Naive thymus-derived CD4-positive, alpha-beta T cell (primary cell): Measurements from ENCODE around the gene CFD. TPM values are rescaled to one million over a fixed set of nuclear protein-coding genes. Genes with fewer than 3 reads are reported as not detected.

Experiments used
- ATAC-seq: fragments of 150-1000 bp; cut with Tn5 transposase; 2 replicates; pipeline ENCODE4 v1.10.0; 2021; ENCODE audit warnings: mild to moderate bottlenecking, moderate library complexity
- CTCF ChIA-PET: fragments of 350-600 bp; sonication (Branson Sonifier 250); formaldehyde crosslinking; loops from one replicate; lab custom pipeline; 2021; ENCODE audit warnings: antibody characterized with exemption; lab: Charles Lee
- POLR2A ChIA-PET: fragments of 350-600 bp; sonication (Branson Sonifier 250); formaldehyde crosslinking; loops from one replicate; lab custom pipeline; 2021; ENCODE audit warnings: antibody characterized with exemption, inconsistent platforms; lab: Charles Lee
- DNase-seq, 9 donors: peaks; one replicate each; pipeline versions ENCODE4 v3.0.0 to v3.0.0-alpha.2; 2020 to 2022; ENCODE audit warnings: mixed read lengths in 1 of 9
- H3K27ac ChIP-seq: one replicate; pipeline ENCODE4 v1.7.0; 2013; ENCODE audit warnings: mild to moderate bottlenecking, low read depth, low read length, moderate library complexity
- H3K27me3 ChIP-seq, 2 donors: one replicate each; pipeline ENCODE4 v1.7.0; 2013; ENCODE audit warnings: low read length in 2 of 2, mild to moderate bottlenecking in 2 of 2, moderate library complexity in 2 of 2; ENCODE audit not compliant: control insufficient read depth in 2 of 2, insufficient read depth in 2 of 2
- H3K36me3 ChIP-seq, 3 experiments: 1 replicate in 2 of 3; 2 replicates in 1 of 3; pipeline ENCODE4 v1.7.0; 2013; ENCODE audit warnings: low read length in 3 of 3, mild to moderate bottlenecking in 3 of 3, moderate library complexity in 1 of 3; ENCODE audit not compliant: insufficient read depth in 3 of 3, control insufficient read depth in 2 of 3
- H3K4me1 ChIP-seq, 2 donors: one replicate each; pipeline ENCODE4 v1.7.0; 2013; ENCODE audit warnings: low read length in 2 of 2, mild to moderate bottlenecking in 2 of 2, moderate library complexity in 1 of 2; ENCODE audit not compliant: control insufficient read depth in 2 of 2, insufficient read depth in 2 of 2
- H3K4me3 ChIP-seq: 2 replicates; pipeline ENCODE4 v1.7.0; 2013; ENCODE audit warnings: mild to moderate bottlenecking, low read length
- H3K9me3 ChIP-seq, 3 experiments: 1 replicate in 2 of 3; 2 replicates in 1 of 3; pipeline ENCODE4 v1.7.0; 2013; ENCODE audit warnings: low read length in 3 of 3; ENCODE audit not compliant: control insufficient read depth in 2 of 3
- H3K27ac Mint-ChIP-seq, 9 donors: one replicate each; pipeline ENCODE4 v1.8.0; 2020 to 2022; ENCODE audit warnings: mixed read lengths in 9 of 9, mild to moderate bottlenecking in 8 of 9, moderate library complexity in 5 of 9, inconsistent platforms in 2 of 9
- H3K27me3 Mint-ChIP-seq, 5 donors: one replicate each; pipeline ENCODE4 v1.8.0; 2021 to 2022; ENCODE audit warnings: mixed read lengths in 5 of 5, mild to moderate bottlenecking in 1 of 5
- H3K36me3 Mint-ChIP-seq, 5 donors: one replicate each; pipeline ENCODE4 v1.8.0; 2020 to 2022; ENCODE audit warnings: mixed read lengths in 5 of 5, mild to moderate bottlenecking in 3 of 5, inconsistent platforms in 1 of 5
- H3K4me1 Mint-ChIP-seq, 7 donors: one replicate each; pipeline ENCODE4 v1.8.0; 2020 to 2022; ENCODE audit warnings: mixed read lengths in 7 of 7, mild to moderate bottlenecking in 3 of 7, inconsistent platforms in 1 of 7
- H3K4me3 Mint-ChIP-seq, 10 donors: one replicate each; pipeline ENCODE4 v1.8.0; 2020 to 2022; ENCODE audit warnings: mild to moderate bottlenecking in 10 of 10, mixed read lengths in 10 of 10, moderate library complexity in 6 of 10, inconsistent platforms in 2 of 10
- H3K9me3 Mint-ChIP-seq, 11 donors: one replicate each; pipeline ENCODE4 v1.8.0; 2020 to 2022; ENCODE audit warnings: mixed read lengths in 11 of 11, mild to moderate bottlenecking in 4 of 11, inconsistent platforms in 1 of 11, moderate library complexity in 1 of 11
- intact Hi-C, 2 donors: fragments of 100-400 bp; cut with micrococcal nuclease; formaldehyde crosslinking; loops; one replicate each; pipeline ENCODE4 v1.15.1; 2023
- polyA plus RNA-seq, 2 donors: library from polyadenylated mRNA; unstranded; fragments of 300-500 nt; fragmentation: Illumina TruSeq; gene quantifications; one replicate each; pipeline ENCODE4 v1.2.3, GENCODE V29; 2021
- total RNA-seq, 6 experiments: library from RNA in 5 of 6; stranded (reverse) in 5 of 6; gene quantifications; 1 replicate in 5 of 6; 2 replicates in 1 of 6; pipeline ENCODE4 v1.2.3 and lab custom pipeline; 2021 to 2026

Gene CFD
- total and polyA plus RNA-seq, 7 experiments from 2014 or later, result 1.3 to 58.0 (median 4.9) TPM

- H3K27me3 Mint-ChIP-seq, result peaks cover 0 to 18% (median 0%) of the 10 kb centered on the region in 5 donors
- Histone ChIP-seq H3K27me3 (no peaks in the 10 kb centered on the region), H3K4me1 (peaks cover 14 to 23% of the 10 kb centered on the region in 2 donors), H3K4me3 (no peak overlapping the region), H3K27ac (no peak overlapping the region), H3K9me3 (no peaks in the 10 kb centered on the region), H3K36me3 (no peaks in the 10 kb centered on the region)
- no peak for ATAC-seq
- intact Hi-C loops, result loop anchor here (5.0 to 10.0 kb wide), 3 partner anchors 179 to 384 kb away; partner anchors contain the start of genes ARHGAP45 (in 1 of the 2), ATP5F1D (in 1 of the 2) and MIDN (in 1 of the 2)
- DNase-seq, result no peak
- peak overlapping the region in 3 of 10 donors; percentile 23 to 78 (median 49) for H3K4me3 Mint-ChIP-seq
- ChIA-PET POLR2A (interaction anchor here (1.3 to 4.3 kb wide), 3 partner anchors 32 to 46 kb away, joined by 5 to 54 read pairs (median 21); partner anchors contain the start of genes MED16 and RNU6-9), CTCF (no interaction called here)
- peaks cover 0 to 2% (median 0%) of the 10 kb centered on the region in 11 donors for H3K9me3 Mint-ChIP-seq
- H3K36me3 Mint-ChIP-seq, result no peaks in the 10 kb centered on the region
- no peak overlapping the region for H3K27ac Mint-ChIP-seq
- peaks cover 0 to 23% (median 16%) of the 10 kb centered on the region in 7 donors for H3K4me1 Mint-ChIP-seq
Observed at GRCh38 chr19:861141-861755, 1.8 kb downstream of the CFD start.

GRCh38 chr19:861756-862580 lies 2.5 kb downstream of the CFD start:
- ATAC-seq, result peak; percentile 58
- H3K36me3 ChIP-seq, result no peaks in the 10 kb centered on the region
- POLR2A ChIA-PET, result interaction anchor here (1.3 to 5.8 kb wide), 6 partner anchors 31 to 178 kb away, joined by 5 to 82 read pairs (median 18); partner anchors contain the start of genes ABCA7, KISS1R, MED16 and RNU6-9
- H3K9me3 ChIP-seq, result no peaks in the 10 kb centered on the region
- H3K36me3 Mint-ChIP-seq, result no peaks in the 10 kb centered on the region
- H3K4me3 Mint-ChIP-seq, result peak overlapping the region in 9 of 10 donors; percentile 34 to 82 (median 74)
- peaks cover 0 to 23% (median 16%) of the 10 kb centered on the region in 7 donors for H3K4me1 Mint-ChIP-seq
- H3K9me3 Mint-ChIP-seq, result peaks cover 0 to 2% (median 0%) of the 10 kb centered on the region in 11 donors
- no peak overlapping the region for H3K27ac ChIP-seq
- H3K4me3 ChIP-seq, result no peak overlapping the region
- no peaks in the 10 kb centered on the region for H3K27me3 ChIP-seq
- intact Hi-C loops, result loop anchor here (1.0 to 10.0 kb wide), 15 partner anchors 10 to 383 kb away; partner anchors contain the start of genes MED16 (in 2 of the 2), PTBP1 (in 2 of the 2), RNU6-9 (in 2 of the 2) and ARHGAP45 (in 1 of the 2)
- DNase-seq, result peak; percentile 35 to 72 (median 58)
- peak overlapping the region in 6 of 9 donors; percentile 57 to 91 (median 82) for H3K27ac Mint-ChIP-seq
- peaks cover 0 to 18% (median 0%) of the 10 kb centered on the region in 5 donors for H3K27me3 Mint-ChIP-seq
- CTCF ChIA-PET, result interaction anchor here (2.2 to 2.9 kb wide), 3 partner anchors 54 to 120 kb away, joined by 10 to 22 read pairs (median 18); partner anchors contain the start of gene KISS1R
- peaks cover 14 to 23% of the 10 kb centered on the region in 2 donors for H3K4me1 ChIP-seq

GRCh38 chr19:862581-863314 lies 3.3 kb downstream of the CFD start:
- H3K36me3 Mint-ChIP-seq, result peaks cover 3 to 5% (median 4%) of the 10 kb centered on the region in 5 donors
- Histone ChIP-seq H3K4me3 (peak overlapping the region; percentile 36), H3K9me3 (no peaks in the 10 kb centered on the region), H3K4me1 (peaks cover 14 to 23% of the 10 kb centered on the region in 2 donors), H3K27me3 (no peaks in the 10 kb centered on the region), H3K27ac (no peak overlapping the region), H3K36me3 (peaks cover 0 to 6% (median 0%) of the 10 kb centered on the region in 3 experiments)
- peak overlapping the region; percentile 39 to 94 (median 82) for H3K27ac Mint-ChIP-seq
- ATAC-seq (peak; percentile 74), DNase-seq (peak; percentile 70 to 86 (median 80))
- POLR2A ChIA-PET, result interaction anchor here (1.1 to 5.8 kb wide), 10 partner anchors 9 to 213 kb away, joined by 3 to 82 read pairs (median 5); partner anchors contain the start of genes ABCA7, KISS1R, MED16 and RNU6-9
- peaks cover 0 to 2% (median 0%) of the 10 kb centered on the region in 11 donors for H3K9me3 Mint-ChIP-seq
- peak overlapping the region; percentile 34 to 82 (median 78) for H3K4me3 Mint-ChIP-seq
- intact Hi-C loops, result loop anchor here (1.0 to 10.0 kb wide), 16 partner anchors 10 to 382 kb away; partner anchors contain the start of genes MED16 (in 2 of the 2), PTBP1 (in 2 of the 2), RNU6-9 (in 2 of the 2) and ARHGAP45 (in 1 of the 2)
- H3K27me3 Mint-ChIP-seq, result peaks cover 0 to 16% (median 0%) of the 10 kb centered on the region in 5 donors
- CTCF ChIA-PET, result interaction anchor here (1.1 to 2.9 kb wide), 15 partner anchors 12 to 151 kb away, joined by 3 to 26 read pairs (median 6); partner anchors contain the start of genes KISS1R, MED16 and WDR18
- peaks cover 0 to 23% (median 17%) of the 10 kb centered on the region in 7 donors for H3K4me1 Mint-ChIP-seq

GRCh38 chr19:863315-863620 lies 3.8 kb downstream of the CFD start:
- peaks cover 0 to 11% (median 0%) of the 10 kb centered on the region in 3 experiments for H3K36me3 ChIP-seq
- H3K4me3 ChIP-seq, result peak overlapping the region; percentile 36
- intact Hi-C loops, result loop anchor here (1.0 to 10.0 kb wide), 8 partner anchors 46 to 382 kb away; partner anchors contain the start of genes ARHGAP45 (in 1 of the 2), ATP5F1D (in 1 of the 2), MIDN (in 1 of the 2) and PTBP1 (in 1 of the 2)
- ChIA-PET CTCF (interaction anchor here (0.6 to 2.9 kb wide), 25 partner anchors 11 to 344 kb away, joined by 3 to 26 read pairs (median 5); partner anchors contain the start of genes KISS1R, MED16, R3HDM4 and RNF126), POLR2A (interaction anchor here (0.5 to 5.8 kb wide), 15 partner anchors 8 to 378 kb away, joined by 3 to 82 read pairs (median 5); partner anchors contain the start of genes ABCA7, KISS1R, MED16 and RNU6-9)
- peak overlapping the region; percentile 73 to 82 (median 78) for H3K4me3 Mint-ChIP-seq
- H3K27me3 ChIP-seq, result no peaks in the 10 kb centered on the region
- ATAC-seq (no peak), DNase-seq (peak in 1 of 9 donors; percentile 16)
- peaks cover 14 to 23% of the 10 kb centered on the region in 2 donors for H3K4me1 ChIP-seq
- peaks cover 0 to 2% (median 0%) of the 10 kb centered on the region in 11 donors for H3K9me3 Mint-ChIP-seq
- H3K27ac ChIP-seq, result no peak overlapping the region
- peak overlapping the region in 7 of 9 donors; percentile 45 to 91 (median 82) for H3K27ac Mint-ChIP-seq
- H3K9me3 ChIP-seq, result no peaks in the 10 kb centered on the region
- peaks cover 0 to 13% (median 0%) of the 10 kb centered on the region in 5 donors for H3K27me3 Mint-ChIP-seq
- peaks cover 0 to 23% (median 17%) of the 10 kb centered on the region in 7 donors for H3K4me1 Mint-ChIP-seq
- H3K36me3 Mint-ChIP-seq, result peaks cover 3 to 5% (median 4%) of the 10 kb centered on the region in 5 donors

- Histone ChIP-seq H3K4me1 (peaks cover 12 to 20% of the 10 kb centered on the region in 2 donors), H3K27ac (no peak overlapping the region), H3K9me3 (no peaks in the 10 kb centered on the region), H3K4me3 (no peak overlapping the region), H3K27me3 (no peaks in the 10 kb centered on the region), H3K36me3 (peaks cover 0 to 41% (median 0%) of the 10 kb centered on the region in 3 experiments)
- DNase-seq, result no peak
- H3K9me3 Mint-ChIP-seq, result peaks cover 0 to 6% (median 0%) of the 10 kb centered on the region in 11 donors
- H3K4me1 Mint-ChIP-seq, result peaks cover 0 to 36% (median 18%) of the 10 kb centered on the region in 7 donors
- H3K27me3 Mint-ChIP-seq, result peaks cover 0 to 2% (median 0%) of the 10 kb centered on the region in 5 donors
- no peak overlapping the region for H3K4me3 Mint-ChIP-seq
- H3K27ac Mint-ChIP-seq, result no peak overlapping the region
- POLR2A ChIA-PET, result interaction anchor here (0.6 to 5.8 kb wide), 2 partner anchors 51 to 118 kb away, joined by 3 to 82 read pairs; partner anchors contain the start of gene KISS1R
- intact Hi-C loops, result loop anchor here in 1 of 2 donors (10.0 kb wide), 1 partner anchor 378 kb away; the partner anchor contains the start of genes ATP5F1D and MIDN
- CTCF ChIA-PET, result interaction anchor here (0.7 to 1.0 kb wide), 2 partner anchors 54 to 152 kb away, joined by 4 read pairs; no protein-coding TSS in a partner anchor
- no peak for ATAC-seq
- H3K36me3 Mint-ChIP-seq, result peaks cover 3 to 15% (median 7%) of the 10 kb centered on the region in 5 donors
Observed at GRCh38 chr19:866769-867300, 7.4 kb downstream of the CFD start.
